ENCODE results near the gene WDR62. TPM values are rescaled to one million over a fixed set of nuclear protein-coding genes. Genes with fewer than 3 reads are reported as not detected.

Gene WDR62
- total RNA-seq, result 22.3 and 22.5 TPM in 2 replicates

- intact Hi-C loops (cut with micrococcal nuclease), result loop anchor here (1.0 to 10.0 kb wide), 6 partner anchors 41 to 1850 kb away; partner anchors contain the start of genes ALKBH6, IGFLR1, LIN37 and PSENEN
- peaks cover 20% of the 10 kb centered on the region for H3K4me1 Mint-ChIP-seq (ENCODE audit: low read depth)
Measured at GRCh38 chr19:36054733-36055686, at the start of gene WDR62. TSS of gene WDR62 (plus strand) at chr19:36054897. CDS start at chr19:36054972, 75 bp downstream.

DNA sequence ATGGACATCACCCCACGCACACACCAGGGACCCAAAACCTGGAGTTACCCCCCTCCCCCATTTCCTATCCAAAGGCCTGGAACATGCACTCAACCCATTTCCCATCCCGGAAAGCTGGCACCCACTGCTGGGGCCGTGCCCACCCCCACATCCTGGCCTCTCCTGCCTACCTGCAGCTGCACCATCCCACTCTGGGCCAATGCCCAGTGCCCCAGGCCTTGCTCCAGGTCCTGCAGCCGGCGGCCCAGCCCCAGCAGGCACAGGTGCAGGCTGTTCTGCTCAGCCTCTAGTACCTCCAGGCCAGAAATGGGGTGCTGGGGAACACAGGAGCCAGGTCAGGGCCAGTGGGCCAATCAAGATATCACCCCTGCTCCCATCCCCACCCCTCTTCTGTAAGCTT lies 47.7 kb upstream of the WDR62 start:
- H3K9me3 Mint-ChIP-seq, result no peaks in the 10 kb centered on the region
- DNase-seq (ENCODE audit: low spot score), result no peak
- H3K4me3 Mint-ChIP-seq (ENCODE audit: low read depth), result no peak overlapping the region
- no peak overlapping the region for H3K27ac Mint-ChIP-seq
- intact Hi-C loops (cut with micrococcal nuclease), result no loop called here
- H3K36me3 Mint-ChIP-seq (ENCODE audit: low read depth), result peaks cover 11% of the 10 kb centered on the region
- peaks cover 11% of the 10 kb centered on the region for H3K4me1 Mint-ChIP-seq (ENCODE audit: low read depth)
- no peaks in the 10 kb centered on the region for H3K27me3 Mint-ChIP-seq (ENCODE audit: low read depth)

More at GRCh38 chr19:36054733-36055686, at the start of gene WDR62:
- peak within 1 kb of the TSS; percentile 96 for H3K27ac Mint-ChIP-seq
- peaks cover 14% of the 10 kb centered on the region for H3K36me3 Mint-ChIP-seq (ENCODE audit: low read depth)
- no peaks in the 10 kb centered on the region for H3K9me3 Mint-ChIP-seq
- DNase-seq (ENCODE audit: low spot score), result peak; percentile 92
- no peaks in the 10 kb centered on the region for H3K27me3 Mint-ChIP-seq (ENCODE audit: low read depth)
- H3K4me3 Mint-ChIP-seq (ENCODE audit: low read depth), result peak within 1 kb of the TSS; percentile 98

DNA sequence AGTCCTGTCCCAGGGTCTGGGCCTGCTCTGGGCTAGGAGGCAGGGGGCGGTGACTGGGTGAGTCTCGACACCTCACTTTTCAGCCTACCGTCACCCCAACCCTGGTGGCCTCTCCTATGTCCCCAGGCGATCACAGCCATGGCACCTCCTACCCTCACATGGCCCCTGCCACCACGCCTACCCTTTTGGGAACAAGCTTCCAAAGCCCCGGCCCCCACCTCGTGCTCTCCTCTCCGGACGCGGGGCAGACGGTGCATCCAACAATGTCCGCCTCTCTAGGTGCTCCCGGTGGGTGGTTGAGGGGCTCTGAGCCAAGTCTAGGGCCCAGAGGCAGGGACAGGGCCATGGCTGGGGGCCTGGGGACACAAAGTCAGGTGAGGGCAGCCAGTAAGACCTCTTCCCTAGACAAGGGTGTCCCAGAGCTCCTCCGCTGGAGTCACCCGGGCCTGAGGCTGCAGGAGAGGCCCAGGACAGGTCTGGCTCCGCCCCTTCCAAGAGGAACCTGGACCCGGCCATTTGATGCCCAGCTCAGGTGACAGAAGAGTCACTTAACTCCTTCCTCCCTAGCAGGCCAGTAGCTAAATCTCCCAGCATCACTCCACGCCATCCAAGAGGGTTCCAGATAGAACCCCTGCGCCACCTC lies 46.2 kb upstream of the WDR62 start, which contains the start of gene SYNE4:
SYNE4 (minus strand) TSS at position 478 of the 643 bp plus-strand sequence; CDS start at position 346, 132 bp downstream.
- peaks cover 5% of the 10 kb centered on the region for H3K36me3 Mint-ChIP-seq (ENCODE audit: low read depth)
- intact Hi-C loops (cut with micrococcal nuclease), result no loop called here
- H3K4me3 Mint-ChIP-seq (ENCODE audit: low read depth), result peak within 1 kb of the TSS; percentile 64
- H3K9me3 Mint-ChIP-seq, result no peaks in the 10 kb centered on the region
- H3K27ac Mint-ChIP-seq, result peak within 1 kb of the TSS; percentile 34
- H3K27me3 Mint-ChIP-seq (ENCODE audit: low read depth), result no peaks in the 10 kb centered on the region
- no peak for DNase-seq (ENCODE audit: low spot score)
- H3K4me1 Mint-ChIP-seq (ENCODE audit: low read depth), result peaks cover 21% of the 10 kb centered on the region

- Mint-ChIP-seq H3K4me3 (ENCODE audit: low read depth) (peak overlapping the region; percentile 64), H3K4me1 (ENCODE audit: low read depth) (peaks cover 22% of the 10 kb centered on the region), H3K27ac (no peak overlapping the region), H3K9me3 (no peaks in the 10 kb centered on the region), H3K36me3 (ENCODE audit: low read depth) (peaks cover 5% of the 10 kb centered on the region), H3K27me3 (ENCODE audit: low read depth) (no peaks in the 10 kb centered on the region)
- peak; percentile 51 for DNase-seq (ENCODE audit: low spot score)
- intact Hi-C loops (cut with micrococcal nuclease), result no loop called here
Measured at GRCh38 chr19:36009220-36009619, 45.5 kb upstream of the WDR62 start.

DNA sequence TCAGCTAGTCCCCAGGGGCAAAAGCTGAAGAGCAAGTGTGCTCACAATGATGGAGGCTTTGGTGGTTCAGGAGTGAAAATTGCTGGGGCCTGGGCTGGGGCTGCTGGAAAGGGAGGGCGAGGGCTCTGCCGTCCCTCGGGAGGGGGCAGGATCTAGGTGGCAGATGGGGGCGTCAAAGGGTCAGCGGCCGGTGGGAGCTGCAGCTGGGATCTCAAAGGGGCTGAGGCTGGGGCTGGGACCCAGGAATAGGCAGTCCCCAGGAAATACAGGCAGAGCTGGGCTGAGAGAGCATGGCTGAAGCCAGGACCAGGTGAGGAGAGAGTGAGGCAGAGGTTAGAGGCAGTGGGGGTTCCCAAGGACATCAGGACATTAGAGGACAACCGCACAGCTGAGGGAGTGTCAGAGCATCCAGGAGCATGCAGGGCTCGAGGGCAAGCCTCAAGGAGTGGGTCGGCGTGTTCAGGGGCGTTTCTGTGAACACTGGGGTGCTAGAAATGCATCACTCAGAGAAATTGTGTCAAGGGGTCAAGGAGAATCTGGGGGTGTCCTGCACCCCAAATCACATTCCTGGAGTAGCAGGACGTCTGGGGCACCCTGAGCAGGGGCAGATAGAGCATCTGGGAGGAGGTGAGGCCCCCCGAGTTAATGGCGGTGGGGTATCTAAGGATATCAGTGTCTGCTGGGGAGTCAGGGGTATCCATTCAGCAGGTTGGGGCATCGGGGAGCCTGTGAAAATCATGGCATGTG lies 44.9 kb upstream of the WDR62 start:
- Mint-ChIP-seq H3K4me3 (ENCODE audit: low read depth) (peak overlapping the region; percentile 64), H3K36me3 (ENCODE audit: low read depth) (peaks cover 8% of the 10 kb centered on the region), H3K27ac (peak overlapping the region; percentile 19), H3K9me3 (no peaks in the 10 kb centered on the region), H3K27me3 (ENCODE audit: low read depth) (no peaks in the 10 kb centered on the region), H3K4me1 (ENCODE audit: low read depth) (peaks cover 27% of the 10 kb centered on the region)
- intact Hi-C loops (cut with micrococcal nuclease), result no loop called here
- DNase-seq (ENCODE audit: low spot score), result no peak

- Mint-ChIP-seq H3K4me1 (ENCODE audit: low read depth) (peaks cover 33% of the 10 kb centered on the region), H3K4me3 (ENCODE audit: low read depth) (no peak overlapping the region), H3K9me3 (no peaks in the 10 kb centered on the region), H3K27me3 (ENCODE audit: low read depth) (no peaks in the 10 kb centered on the region), H3K36me3 (ENCODE audit: low read depth) (peaks cover 8% of the 10 kb centered on the region), H3K27ac (no peak overlapping the region)
- no peak for DNase-seq (ENCODE audit: low spot score)
- intact Hi-C loops (cut with micrococcal nuclease), result no loop called here
Measured at GRCh38 chr19:36010402-36010801, 44.3 kb upstream of the WDR62 start.

DNA sequence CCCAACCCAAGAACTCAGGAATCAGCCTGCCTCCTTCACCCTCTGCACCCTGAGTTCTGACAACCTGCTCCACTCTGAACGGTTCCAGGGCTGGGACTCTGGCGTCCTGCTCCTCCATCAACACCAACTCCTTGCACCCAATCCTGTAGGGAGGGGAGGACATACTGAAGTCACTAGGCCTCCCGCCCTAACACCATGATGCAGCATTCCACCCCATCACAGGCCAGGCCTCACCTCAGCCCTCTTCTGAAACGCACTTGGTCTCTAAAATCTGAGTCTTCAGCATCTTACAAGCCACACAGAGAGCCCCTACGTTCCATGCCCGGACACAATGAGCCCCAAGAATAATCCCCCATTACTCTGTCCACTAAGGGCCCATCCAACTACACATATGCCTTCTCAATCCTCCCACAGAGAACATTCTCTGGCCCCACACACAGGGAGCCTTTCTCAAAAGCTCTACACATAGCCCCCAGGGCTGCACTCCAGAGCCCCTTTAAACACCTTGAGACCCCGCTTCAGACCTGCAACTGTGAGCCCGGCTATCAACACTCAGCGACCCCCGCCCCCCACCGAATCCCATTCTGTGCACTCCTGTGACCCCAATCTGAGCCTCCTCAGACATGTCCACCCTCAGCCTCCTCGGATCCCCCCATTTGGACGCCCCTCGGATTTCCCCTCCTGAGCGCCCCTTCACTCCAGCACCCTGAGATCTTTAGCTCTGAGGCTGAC lies 41.3 kb upstream of the WDR62 start:
- Mint-ChIP-seq H3K9me3 (no peaks in the 10 kb centered on the region), H3K4me3 (ENCODE audit: low read depth) (peak overlapping the region; percentile 93), H3K27me3 (ENCODE audit: low read depth) (no peaks in the 10 kb centered on the region), H3K36me3 (ENCODE audit: low read depth) (peaks cover 8% of the 10 kb centered on the region), H3K27ac (peak overlapping the region; percentile 92), H3K4me1 (ENCODE audit: low read depth) (peaks cover 38% of the 10 kb centered on the region)
- DNase-seq (ENCODE audit: low spot score), result no peak
- intact Hi-C loops (cut with micrococcal nuclease), result loop anchor here (1.0 kb wide), 3 partner anchors 18 to 102 kb away; partner anchors contain the start of genes SDHAF1, TBCB, THAP8 and WDR62

- Mint-ChIP-seq H3K4me1 (ENCODE audit: low read depth) (peaks cover 33% of the 10 kb centered on the region), H3K9me3 (no peaks in the 10 kb centered on the region), H3K27me3 (ENCODE audit: low read depth) (no peaks in the 10 kb centered on the region), H3K4me3 (ENCODE audit: low read depth) (peak within 1 kb of the TSS; percentile 93), H3K36me3 (ENCODE audit: low read depth) (peaks cover 8% of the 10 kb centered on the region), H3K27ac (peak within 1 kb of the TSS; percentile 92)
- peak; percentile 99 for DNase-seq (ENCODE audit: low spot score)
- intact Hi-C loops (cut with micrococcal nuclease), result loop anchor here (1.0 kb wide), 3 partner anchors 19 to 101 kb away; partner anchors contain the start of genes SDHAF1, TBCB, THAP8 and WDR62
Measured at GRCh38 chr19:36014012-36014924, 40.4 kb upstream of the WDR62 start, which contains the start of gene ALKBH6. TSS of gene ALKBH6 (minus strand) at chr19:36014213. CDS start at chr19:36013397, 816 bp downstream.

DNA sequence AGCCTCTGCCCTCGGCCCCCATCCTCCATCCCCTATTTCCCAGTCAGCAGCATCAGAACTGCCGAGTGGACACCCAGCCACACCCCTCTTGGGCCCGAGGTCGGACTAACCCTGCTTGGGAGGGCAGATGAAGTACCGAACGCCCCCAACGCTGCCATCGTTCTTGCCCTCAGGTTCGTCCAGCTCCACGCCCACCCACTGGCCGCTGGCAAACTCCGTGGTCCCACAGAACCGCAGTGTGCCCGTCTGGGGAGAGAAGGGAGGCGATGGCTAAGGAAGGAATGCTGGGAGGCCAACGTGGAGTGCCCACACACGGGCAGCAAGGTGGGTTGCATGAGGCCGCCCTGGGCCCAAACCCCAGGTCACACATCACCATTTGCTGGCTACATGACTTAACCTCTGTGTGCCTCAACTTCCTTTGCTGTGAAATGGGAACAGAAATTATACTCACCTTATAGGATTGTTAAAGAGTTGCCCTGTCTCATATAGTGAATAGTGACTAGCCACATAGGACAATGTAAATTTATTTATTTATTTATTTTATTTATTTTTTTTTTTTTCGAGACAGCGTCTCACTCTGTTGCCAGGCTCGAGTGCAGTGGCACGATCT lies 35.5 kb upstream of the WDR62 start:
- intact Hi-C loops (cut with micrococcal nuclease), result no loop called here
- Mint-ChIP-seq H3K27me3 (ENCODE audit: low read depth) (no peaks in the 10 kb centered on the region), H3K4me1 (ENCODE audit: low read depth) (peaks cover 16% of the 10 kb centered on the region), H3K4me3 (ENCODE audit: low read depth) (no peak overlapping the region), H3K27ac (no peak overlapping the region), H3K9me3 (no peaks in the 10 kb centered on the region), H3K36me3 (ENCODE audit: low read depth) (peaks cover 19% of the 10 kb centered on the region)
- DNase-seq (ENCODE audit: low spot score), result no peak

- Mint-ChIP-seq H3K27me3 (ENCODE audit: low read depth) (no peaks in the 10 kb centered on the region), H3K36me3 (ENCODE audit: low read depth) (peaks cover 22% of the 10 kb centered on the region), H3K27ac (no peak overlapping the region), H3K9me3 (no peaks in the 10 kb centered on the region), H3K4me3 (ENCODE audit: low read depth) (no peak overlapping the region), H3K4me1 (ENCODE audit: low read depth) (no peaks in the 10 kb centered on the region)
- DNase-seq (ENCODE audit: low spot score), result no peak
- intact Hi-C loops (cut with micrococcal nuclease), result no loop called here
Measured at GRCh38 chr19:36023432-36023831, 31.3 kb upstream of the WDR62 start.

DNA sequence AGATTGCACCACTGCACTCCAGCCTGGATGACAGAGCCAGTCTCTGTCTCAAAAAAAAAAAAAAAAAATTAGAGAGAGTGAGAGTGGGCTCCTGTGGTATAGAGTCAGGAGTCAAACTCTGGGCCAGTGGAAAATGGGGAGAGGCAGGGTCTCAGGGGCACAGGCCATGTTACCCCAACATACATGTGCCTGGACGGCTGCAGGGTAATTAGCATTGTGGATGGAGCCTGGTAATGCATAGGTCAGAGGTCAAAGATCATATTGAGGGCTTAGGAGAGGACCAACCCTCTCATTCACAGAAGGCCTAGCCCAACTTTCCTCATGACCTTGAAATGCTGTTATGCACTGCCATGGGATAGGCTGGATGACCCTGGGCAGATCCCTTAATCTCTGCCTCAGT lies 29.2 kb upstream of the WDR62 start:
- Mint-ChIP-seq H3K9me3 (no peaks in the 10 kb centered on the region), H3K36me3 (ENCODE audit: low read depth) (peaks cover 25% of the 10 kb centered on the region)
- intact Hi-C loops (cut with micrococcal nuclease), result no loop called here

More for the DNA sequence above, 29.2 kb upstream of the WDR62 start:
- H3K27me3 Mint-ChIP-seq (ENCODE audit: low read depth), result no peaks in the 10 kb centered on the region
- H3K27ac Mint-ChIP-seq, result no peak overlapping the region
- DNase-seq (ENCODE audit: low spot score), result no peak
- H3K4me1 Mint-ChIP-seq (ENCODE audit: low read depth), result peaks cover 3% of the 10 kb centered on the region
- H3K4me3 Mint-ChIP-seq (ENCODE audit: low read depth), result no peak overlapping the region

All from activated T-helper 2 cell treated with anti-CD3 and anti-CD28 coated beads, Interferon-gamma antibody, Interleukin-2, Interleukin-4, amounts not matched to agents 10 μg/mL and 5 μg/mL and 100 μg/mL, durations not matched to agents 14 hours and 24 hours and 36 hours (primary cell).